ENCODE data around the gene WNT4.

DNA sequence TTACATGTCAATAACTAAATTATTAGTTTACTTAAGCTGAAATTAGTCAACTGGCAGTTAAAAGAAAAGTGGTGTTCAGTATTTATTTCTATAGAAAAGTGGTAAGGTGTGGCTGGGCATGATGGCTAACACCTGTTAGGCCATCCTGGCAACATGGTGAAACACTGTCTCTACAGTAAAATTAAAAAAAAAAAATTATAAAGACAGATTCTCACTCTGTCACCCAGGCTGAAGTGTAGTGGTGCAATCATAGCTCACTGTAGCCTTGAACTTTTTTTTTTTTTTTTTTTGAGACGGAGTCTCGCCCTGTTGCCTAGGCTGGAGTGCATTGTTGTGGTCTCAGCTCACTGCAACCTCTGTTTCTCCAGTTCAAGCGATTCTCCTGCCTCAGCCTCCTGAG lies 32.9 kb downstream of the WNT4 start:
- no peak for TF ChIP-seq POLR2A (IDR thresholded peaks at IDR 0.05)
- TF ChIP-seq, protein P1, sequence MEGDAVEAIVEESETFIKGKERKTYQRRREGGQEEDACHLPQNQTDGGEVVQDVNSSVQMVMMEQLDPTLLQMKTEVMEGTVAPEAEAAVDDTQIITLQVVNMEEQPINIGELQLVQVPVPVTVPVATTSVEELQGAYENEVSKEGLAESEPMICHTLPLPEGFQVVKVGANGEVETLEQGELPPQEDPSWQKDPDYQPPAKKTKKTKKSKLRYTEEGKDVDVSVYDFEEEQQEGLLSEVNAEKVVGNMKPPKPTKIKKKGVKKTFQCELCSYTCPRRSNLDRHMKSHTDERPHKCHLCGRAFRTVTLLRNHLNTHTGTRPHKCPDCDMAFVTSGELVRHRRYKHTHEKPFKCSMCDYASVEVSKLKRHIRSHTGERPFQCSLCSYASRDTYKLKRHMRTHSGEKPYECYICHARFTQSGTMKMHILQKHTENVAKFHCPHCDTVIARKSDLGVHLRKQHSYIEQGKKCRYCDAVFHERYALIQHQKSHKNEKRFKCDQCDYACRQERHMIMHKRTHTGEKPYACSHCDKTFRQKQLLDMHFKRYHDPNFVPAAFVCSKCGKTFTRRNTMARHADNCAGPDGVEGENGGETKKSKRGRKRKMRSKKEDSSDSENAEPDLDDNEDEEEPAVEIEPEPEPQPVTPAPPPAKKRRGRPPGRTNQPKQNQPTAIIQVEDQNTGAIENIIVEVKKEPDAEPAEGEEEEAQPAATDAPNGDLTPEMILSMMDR (IDR thresholded peaks at IDR 0.05), result no peak
- TF ChIP-seq POLR2AphosphoS5 (IDR thresholded peaks at IDR 0.05), result no peak
- no peak for TF ChIP-seq EP300 (IDR thresholded peaks at IDR 0.05)

Measured in upper lobe of left lung (tissue), 4 donors.